Kidney (tissue), 14 donors: ENCODE data around the gene GIMAP5. TPM values are rescaled to one million over a fixed set of nuclear protein-coding genes. Genes with fewer than 3 reads are reported as not detected.
A peak's percentile ranks its signal among the peaks of the same experiment; 100 is the strongest.

Experiments
- DNase-seq, 5 donors: peaks; one replicate each; pipeline ENCODE4 v3.0.0-alpha.2; 2013 to 2020
- FAIRE-seq: peaks from 2 replicates; lab custom pipeline; 2012; peaks lifted over from hg19 to GRCh38; lab: Jason Lieb, UNC
- H3K27ac ChIP-seq, 2 donors: one replicate each; pipeline ENCODE4 v1.7.0; 2013; ENCODE audit warnings: low read depth in 2 of 2, low read length in 2 of 2, inconsistent platforms in 1 of 2
- H3K27me3 ChIP-seq: one replicate; pipeline ENCODE4 v1.7.1; 2013; ENCODE audit warnings: low read length, inconsistent platforms; ENCODE audit not compliant: control insufficient read depth, insufficient read depth
- H3K36me3 ChIP-seq, 3 donors: one replicate each; pipeline versions ENCODE4 v1.7.0 to v1.7.1; 2013; ENCODE audit warnings: low read length in 3 of 3, control low read depth in 1 of 3, inconsistent platforms in 1 of 3; ENCODE audit not compliant: insufficient read depth in 3 of 3, control insufficient read depth in 2 of 3
- H3K4me1 ChIP-seq, 3 donors: one replicate each; pipeline versions ENCODE4 v1.7.0 to v1.7.1; 2013; ENCODE audit warnings: low read length in 3 of 3, inconsistent platforms in 1 of 3, low read depth in 1 of 3; ENCODE audit not compliant: control insufficient read depth in 2 of 3, insufficient read depth in 2 of 3
- H3K4me3 ChIP-seq, 3 donors: one replicate each; pipeline versions ENCODE4 v1.7.0 to v1.8.1; 2013; ENCODE audit warnings: low read length in 3 of 3, control low read depth in 1 of 3, inconsistent platforms in 1 of 3
- H3K9ac ChIP-seq, 3 donors: one replicate each; pipeline versions ENCODE4 v1.7.0 to v1.7.1; 2013; ENCODE audit warnings: low read length in 3 of 3, control low read depth in 1 of 3, inconsistent platforms in 1 of 3
- H3K9me3 ChIP-seq, 3 donors: one replicate each; pipeline versions ENCODE4 v1.7.0 to v1.7.1; 2013; ENCODE audit warnings: low read length in 3 of 3, control low read depth in 1 of 3, inconsistent platforms in 1 of 3; ENCODE audit not compliant: control insufficient read depth in 2 of 3, insufficient read depth in 1 of 3
- CTCF ChIP-seq: IDR thresholded peaks from 3 replicates; pipeline ENCODE4 v1.5.1; 2012; ENCODE audit warnings: mild to moderate bottlenecking, moderate library complexity, borderline replicate concordance; ENCODE audit not compliant: insufficient read depth; ENCODE audit errors: extremely low read depth
- intact Hi-C: fragments of 100-400 bp; cut with DNase I; formaldehyde crosslinking; loops from one replicate; pipeline ENCODE4 v1.11.1; 2022
- polyA plus RNA-seq: library from polyadenylated mRNA; stranded (reverse); fragments of 350-450 nt; fragmentation: Illumina TruSeq; extraction: RNeasy Lipid Tissue Mini Kit (QIAGEN cat#74804); gene quantifications from one replicate; pipeline ENCODE4 v1.2.3, GENCODE V29; 2014; ENCODE audit warnings: low read depth, low replicate concordance; ENCODE audit not compliant: insufficient read depth
- total RNA-seq: library from RNA; stranded (reverse); fragmentation: NEBNext Ultra II Directional; extraction: Animal tissue kit (Norgen Biotek cat#: 25700); gene quantifications from one replicate; pipeline ENCODE4 v1.2.1, GENCODE V29; 2021
- donor health status: control.
- donor health status: control.
- donor health status: control.
- donor health status: control.
- donor health status: control.
- donor health status: DM: yes; HTN: yes; CAD: no.
- donor health status: Normal renal cell carcinoma (clear cell type).

Gene GIMAP5
- total and polyA plus RNA-seq, 2 donors from 2014 or later, result 21.2 to 30.0 TPM

GRCh38 chr7:150754951-150755350 lies 17.7 kb downstream of the GIMAP5 start:
- Histone ChIP-seq H3K4me1 (no peaks in the 10 kb centered on the region), H3K27me3 (no peaks in the 10 kb centered on the region), H3K27ac (no peak overlapping the region), H3K36me3 (no peaks in the 10 kb centered on the region), H3K4me3 (no peak overlapping the region), H3K9me3 (no peaks in the 10 kb centered on the region), H3K9ac (no peak overlapping the region)
- no peak for DNase-seq
- no peak for TF ChIP-seq CTCF
- intact Hi-C loops, result no loop called here
- no peak for FAIRE-seq

- no peak for DNase-seq
- intact Hi-C loops, result no loop called here
- no peak for FAIRE-seq
- peak overlapping the region in 1 of 2 donors; percentile 10 for H3K27ac ChIP-seq
- H3K27me3 ChIP-seq, result no peaks in the 10 kb centered on the region
- H3K36me3 ChIP-seq, result no peaks in the 10 kb centered on the region
- H3K4me3 ChIP-seq, result no peak overlapping the region
- H3K9me3 ChIP-seq, result no peaks in the 10 kb centered on the region
- H3K4me1 ChIP-seq, result no peaks in the 10 kb centered on the region
- no peak overlapping the region for H3K9ac ChIP-seq
- no peak for TF ChIP-seq CTCF
These were observed 18.4 kb downstream of the GIMAP5 start for GRCh38 chr7:150755473-150756099.

- Histone ChIP-seq H3K9ac (no peak overlapping the region), H3K27me3 (no peaks in the 10 kb centered on the region), H3K4me1 (no peaks in the 10 kb centered on the region), H3K36me3 (no peaks in the 10 kb centered on the region), H3K9me3 (no peaks in the 10 kb centered on the region), H3K4me3 (no peak overlapping the region), H3K27ac (peak overlapping the region in 1 of 2 donors; percentile 10)
- intact Hi-C loops, result no loop called here
- TF ChIP-seq CTCF, result no peak
- DNase-seq (no peak), FAIRE-seq (no peak)
These were observed 18.9 kb downstream of the GIMAP5 start for GRCh38 chr7:150756166-150756565.

- intact Hi-C loops, result no loop called here
- peak; percentile 19 for TF ChIP-seq CTCF
- Histone ChIP-seq H3K9me3 (no peaks in the 10 kb centered on the region), H3K27ac (no peak overlapping the region), H3K27me3 (no peaks in the 10 kb centered on the region), H3K4me1 (no peaks in the 10 kb centered on the region), H3K4me3 (no peak overlapping the region), H3K36me3 (no peaks in the 10 kb centered on the region), H3K9ac (no peak overlapping the region)
- FAIRE-seq (peak; percentile 80), DNase-seq (peak in 1 of 5 donors; percentile 43)
These were observed 19.6 kb downstream of the GIMAP5 start for GRCh38 chr7:150756858-150757257.
